ENCODE data around the gene SORCS2. TPM values are rescaled to one million over a fixed set of nuclear protein-coding genes. Genes with fewer than 3 reads are reported as not detected.

The SORCS2 gene
- total and polyA plus RNA-seq, 2 of the 13 experiments (the other 11 are each of a cell fraction or from before 2014, with no cell fraction given), result 0.82 to 1.0 TPM

GRCh38 chr4:7336732-7337131 lies 144.4 kb downstream of the SORCS2 start:
- H2AFZ ChIP-seq (ENCODE audit: low read length), result no peak overlapping the region
- no peak overlapping the region for H3K27ac ChIP-seq (ENCODE audit: extremely low read length, insufficient read depth, low read length)
- H3K9me3 ChIP-seq (ENCODE audit: low read length), result no peaks in the 10 kb centered on the region
- TF ChIP-seq CREB1 (IDR thresholded peaks at IDR 0.05) (peak; percentile 28; the same call in 1 of the 2 replicates), CREB1 (CRISPR knock-in tag; IDR thresholded peaks at IDR 0.05) (no peak), ZNF816 (CRISPR knock-in tag; IDR thresholded peaks at IDR 0.05; ENCODE audit: borderline replicate concordance) (no peak)
- POLR2A ChIA-PET, result no interaction called here
- ATAC-seq, result no peak
- H3K4me2 ChIP-seq (ENCODE audit: low read depth, low read length), result no peak overlapping the region
- H3K4me3 ChIP-seq (replicated peaks in 1 of 3; ENCODE audit: insufficient read depth in 1 of 3, low read depth in 2 of 3, low read length in 3 of 3), result no peak overlapping the region
- H3K36me3 ChIP-seq (replicated peaks in 1 of 2; ENCODE audit: control insufficient read depth in 1 of 2, insufficient read depth in 2 of 2, low read length in 2 of 2), result no peaks in the 10 kb centered on the region
- CTCF ChIA-PET (ENCODE audit: low intra/inter-chr PET ratio, low total read pairs), result no interaction called here
- 0 out of 2 replicates have a peak, but pooled peaks cover 3% of the 10 kb centered on the region for H4K20me1 ChIP-seq (ENCODE audit: insufficient read depth, low read length)
- no peak overlapping the region for H3K9ac ChIP-seq (ENCODE audit: insufficient read depth, low read depth, low read length)
- in situ Hi-C loops (cut with HindIII; ENCODE audit: extremely low pct_ligation_motif_present, low pct_unique_long_range_greater_than_20kb), result loop anchor here (5.0 kb wide), 1 partner anchor 144 kb away; the partner anchor contains the start of gene SORCS2
- no TSS peak for BruUV-seq (replicated peaks)
- H3K79me2 ChIP-seq (ENCODE audit: insufficient read depth, low read length), result no peaks in the 10 kb centered on the region
- no peak for FAIRE-seq
- WGBS (ENCODE audit: low lambda C conversion rate), result 18% methylated on average over 7 of the region's 14 CpGs
- no peaks in the 10 kb centered on the region for H3K4me1 ChIP-seq (ENCODE audit: insufficient read depth, low read length)
- H3K27me3 ChIP-seq (ENCODE audit: control insufficient read depth in 1 of 2, insufficient read depth in 2 of 2, low read length in 2 of 2), result peaks cover 10 to 36% of the 10 kb centered on the region in 2 experiments; a peak in 4 of 5 replicates
- no peak for DNase-seq (ENCODE audit: low spot score)
- intact Hi-C loops (cut with micrococcal nuclease; ENCODE audit: unreplicated experiment), result loop anchor here (10.0 kb wide), 1 partner anchor 142 kb away; the partner anchor contains the start of gene SORCS2

GRCh38 chr4:7337196-7338058 lies 145.1 kb downstream of the SORCS2 start:
- Histone ChIP-seq H3K4me3 (replicated peaks in 1 of 3; ENCODE audit: insufficient read depth in 1 of 3, low read depth in 2 of 3, low read length in 3 of 3) (no peak overlapping the region), H3K4me1 (ENCODE audit: insufficient read depth, low read length) (no peaks in the 10 kb centered on the region), H3K4me2 (ENCODE audit: low read depth, low read length) (no peak overlapping the region), H3K27ac (ENCODE audit: extremely low read length, insufficient read depth, low read length) (no peak overlapping the region), H4K20me1 (ENCODE audit: insufficient read depth, low read length) (0 out of 2 replicates have a peak, but pooled peaks cover 3% of the 10 kb centered on the region), H3K36me3 (replicated peaks in 1 of 2; ENCODE audit: control insufficient read depth in 1 of 2, insufficient read depth in 2 of 2, low read length in 2 of 2) (no peaks in the 10 kb centered on the region), H3K9me3 (ENCODE audit: low read length) (no peaks in the 10 kb centered on the region), H3K27me3 (ENCODE audit: control insufficient read depth in 1 of 2, insufficient read depth in 2 of 2, low read length in 2 of 2) (peaks cover 7 to 30% of the 10 kb centered on the region in 2 experiments; a peak in 4 of 5 replicates), H3K79me2 (ENCODE audit: insufficient read depth, low read length) (no peaks in the 10 kb centered on the region), H3K9ac (ENCODE audit: insufficient read depth, low read depth, low read length) (no peak overlapping the region), H2AFZ (ENCODE audit: low read length) (no peak overlapping the region)
- DNase-seq (ENCODE audit: low spot score) (no peak), ATAC-seq (no peak), FAIRE-seq (no peak)
- 16% methylated on average over 5 of the region's 22 CpGs for WGBS (ENCODE audit: low lambda C conversion rate)
- intact Hi-C loops (cut with micrococcal nuclease; ENCODE audit: unreplicated experiment), result loop anchor here (10.0 kb wide), 1 partner anchor 143 kb away; the partner anchor contains the start of gene SORCS2
- TF ChIP-seq TEAD3 (CRISPR knock-in tag; optimal IDR thresholded peaks at IDR 0.05; ENCODE audit: borderline replicate concordance) (no peak), RXRA (CRISPR knock-in tag; IDR thresholded peaks at IDR 0.05) (no peak), MAFF (IDR thresholded peaks at IDR 0.05; ENCODE audit: low read depth, low read length) (no peak), ARNT2 (CRISPR knock-in tag; IDR thresholded peaks at IDR 0.05; ENCODE audit: low read depth) (no peak), NBN (conservative IDR thresholded peaks at IDR 0.05) (no peak), YEATS2 (CRISPR knock-in tag; IDR thresholded peaks at IDR 0.05; ENCODE audit: borderline replicate concordance) (no peak), DMAP1 (CRISPR knock-in tag; IDR thresholded peaks at IDR 0.05) (no peak), ONECUT2 (CRISPR knock-in tag; IDR thresholded peaks at IDR 0.05) (no peak), MATR3 (CRISPR knock-in tag; IDR thresholded peaks at IDR 0.05) (no peak), ZBTB1 (CRISPR knock-in tag; IDR thresholded peaks at IDR 0.05; ENCODE audit: borderline replicate concordance) (no peak)
- in situ Hi-C loops (cut with HindIII; ENCODE audit: extremely low pct_ligation_motif_present, low pct_unique_long_range_greater_than_20kb), result loop anchor here (5.0 kb wide), 1 partner anchor 145 kb away; the partner anchor contains the start of gene SORCS2
- no TSS peak for BruUV-seq (replicated peaks)
- ChIA-PET POLR2A (no interaction called here), CTCF (ENCODE audit: low intra/inter-chr PET ratio, low total read pairs) (no interaction called here)
